Natural killer cell (primary cell): ENCODE measurements around the gene AP5M1. TPM values are rescaled to one million over a fixed set of nuclear protein-coding genes. Genes with fewer than 3 reads are reported as not detected.

Experiments used
- ATAC-seq, 3 donors: fragments of 150-1000 bp in 2 of 3; fragments of 200-7000 bp in 1 of 3; cut with Tn5 transposase; 1 replicate in 1 of 3; 2 replicates in 2 of 3; pipeline ENCODE4 v1.10.0; 2021; ENCODE audit warnings: mild to moderate bottlenecking in 2 of 3, moderate library complexity in 2 of 3
- DNase-seq, 2 donors: peaks; one replicate each; pipeline versions ENCODE4 v3.0.0 to v3.0.0-alpha.2; 2013 to 2021; ENCODE audit warnings: mixed read lengths in 1 of 2
- H3K27ac ChIP-seq: one replicate; pipeline ENCODE4 v1.5.1; 2013; ENCODE audit warnings: mild to moderate bottlenecking, low read length
- H3K27me3 ChIP-seq: one replicate; pipeline ENCODE4 v1.6.1; 2013; ENCODE audit warnings: low read length; ENCODE audit not compliant: control insufficient read depth, insufficient read depth
- H3K36me3 ChIP-seq: one replicate; pipeline ENCODE4 v1.6.1; 2013; ENCODE audit warnings: low read length; ENCODE audit not compliant: control insufficient read depth, insufficient read depth
- H3K4me1 ChIP-seq: one replicate; pipeline ENCODE4 v1.6.1; 2013; ENCODE audit warnings: low read length; ENCODE audit not compliant: control insufficient read depth, insufficient read depth
- H3K4me3 ChIP-seq: one replicate; pipeline ENCODE4 v1.5.1; 2013; ENCODE audit warnings: low read length
- H3K9me3 ChIP-seq: one replicate; pipeline ENCODE4 v1.6.1; 2013; ENCODE audit warnings: low read length; ENCODE audit not compliant: control insufficient read depth, insufficient read depth
- H3K27ac Mint-ChIP-seq, 2 donors: one replicate each; pipeline ENCODE4 v1.8.0; 2022; ENCODE audit warnings: mild to moderate bottlenecking in 2 of 2, mixed read lengths in 2 of 2, moderate library complexity in 1 of 2
- H3K27me3 Mint-ChIP-seq, 2 donors: one replicate each; pipeline ENCODE4 v1.8.0; 2022; ENCODE audit warnings: low read depth in 2 of 2, mixed read lengths in 2 of 2
- H3K36me3 Mint-ChIP-seq: one replicate; pipeline ENCODE4 v1.8.0; 2022; ENCODE audit warnings: mixed read lengths
- H3K4me1 Mint-ChIP-seq, 2 donors: one replicate each; pipeline ENCODE4 v1.8.0; 2022; ENCODE audit warnings: mixed read lengths in 2 of 2
- H3K4me3 Mint-ChIP-seq: one replicate; pipeline ENCODE4 v1.8.0; 2022; ENCODE audit warnings: mild to moderate bottlenecking, moderate library complexity, mixed read lengths
- H3K9me3 Mint-ChIP-seq, 2 donors: one replicate each; pipeline ENCODE4 v1.8.0; 2022; ENCODE audit warnings: mixed read lengths in 2 of 2
- WGBS: methylation state at CpG from one replicate; pipeline ENCODE4 v1.1.7; 2013; ENCODE audit warnings: missing lambda C conversion rate; ENCODE audit not compliant: insufficient coverage; 5-methylcytosine and 5-hydroxymethylcytosine counted together
- intact Hi-C: fragments of 100-400 bp; cut with micrococcal nuclease; formaldehyde crosslinking; loops from one replicate; pipeline ENCODE4 v1.14.2; 2022
- total RNA-seq, 4 donors: library from RNA; stranded (reverse); fragments of 120-200 nt in 1 of 4; gene quantifications; one replicate each; pipeline versions ENCODE4 v1.2.3 to v1.2.4, GENCODE V29; 2013 to 2022
- TF ChIP-seq, protein P1 (sequence below): fragments of 200-600 bp; IDR thresholded peaks from one replicate; pipeline ENCODE4 v1.8.0; 2022; ENCODE audit warnings: antibody characterized with exemption

The AP5M1 gene
- total RNA-seq, 3 donors from 2014 or later (not counting 1 experiment from before 2014, with no cell fraction given), result 46.3 to 64.2 (median 48.8) TPM

DNA sequence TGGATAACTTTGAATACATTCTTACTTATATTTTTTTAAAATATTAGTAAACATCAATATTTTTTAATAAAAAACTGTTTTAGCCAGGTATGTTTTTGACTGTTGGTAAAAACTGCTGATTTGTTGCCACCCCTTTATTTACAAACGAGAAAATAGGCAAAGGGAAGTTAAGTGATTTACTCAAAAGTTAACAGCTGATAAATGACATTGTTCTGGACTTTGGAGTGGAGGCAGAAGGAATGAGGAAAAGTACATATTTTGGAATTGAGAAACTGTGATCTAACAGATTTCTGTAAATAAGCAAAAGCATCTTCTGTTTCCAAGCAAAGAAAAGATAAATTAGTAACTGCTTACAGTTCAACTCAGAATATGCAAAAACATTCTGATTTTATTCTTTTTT is 4.5 kb downstream of the AP5M1 start:
- no peak for DNase-seq
- ATAC-seq, result no peak
- WGBS, result 100% methylated on average over 1 of the region's 1 CpG
- Mint-ChIP-seq H3K36me3 (no peaks in the 10 kb centered on the region), H3K27me3 (no peaks in the 10 kb centered on the region), H3K4me3 (no peak overlapping the region), H3K4me1 (peaks cover 40 to 48% of the 10 kb centered on the region in 2 donors), H3K27ac (no peak overlapping the region), H3K9me3 (no peaks in the 10 kb centered on the region)
- no peak overlapping the region for H3K27ac ChIP-seq
- TF ChIP-seq, protein P1, sequence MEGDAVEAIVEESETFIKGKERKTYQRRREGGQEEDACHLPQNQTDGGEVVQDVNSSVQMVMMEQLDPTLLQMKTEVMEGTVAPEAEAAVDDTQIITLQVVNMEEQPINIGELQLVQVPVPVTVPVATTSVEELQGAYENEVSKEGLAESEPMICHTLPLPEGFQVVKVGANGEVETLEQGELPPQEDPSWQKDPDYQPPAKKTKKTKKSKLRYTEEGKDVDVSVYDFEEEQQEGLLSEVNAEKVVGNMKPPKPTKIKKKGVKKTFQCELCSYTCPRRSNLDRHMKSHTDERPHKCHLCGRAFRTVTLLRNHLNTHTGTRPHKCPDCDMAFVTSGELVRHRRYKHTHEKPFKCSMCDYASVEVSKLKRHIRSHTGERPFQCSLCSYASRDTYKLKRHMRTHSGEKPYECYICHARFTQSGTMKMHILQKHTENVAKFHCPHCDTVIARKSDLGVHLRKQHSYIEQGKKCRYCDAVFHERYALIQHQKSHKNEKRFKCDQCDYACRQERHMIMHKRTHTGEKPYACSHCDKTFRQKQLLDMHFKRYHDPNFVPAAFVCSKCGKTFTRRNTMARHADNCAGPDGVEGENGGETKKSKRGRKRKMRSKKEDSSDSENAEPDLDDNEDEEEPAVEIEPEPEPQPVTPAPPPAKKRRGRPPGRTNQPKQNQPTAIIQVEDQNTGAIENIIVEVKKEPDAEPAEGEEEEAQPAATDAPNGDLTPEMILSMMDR, result no peak
- H3K36me3 ChIP-seq, result peaks cover 22% of the 10 kb centered on the region
- H3K27me3 ChIP-seq, result no peaks in the 10 kb centered on the region
- no peak overlapping the region for H3K4me3 ChIP-seq
- peaks cover 5% of the 10 kb centered on the region for H3K4me1 ChIP-seq
- H3K9me3 ChIP-seq, result no peaks in the 10 kb centered on the region
- intact Hi-C loops, result no loop called here

DNA sequence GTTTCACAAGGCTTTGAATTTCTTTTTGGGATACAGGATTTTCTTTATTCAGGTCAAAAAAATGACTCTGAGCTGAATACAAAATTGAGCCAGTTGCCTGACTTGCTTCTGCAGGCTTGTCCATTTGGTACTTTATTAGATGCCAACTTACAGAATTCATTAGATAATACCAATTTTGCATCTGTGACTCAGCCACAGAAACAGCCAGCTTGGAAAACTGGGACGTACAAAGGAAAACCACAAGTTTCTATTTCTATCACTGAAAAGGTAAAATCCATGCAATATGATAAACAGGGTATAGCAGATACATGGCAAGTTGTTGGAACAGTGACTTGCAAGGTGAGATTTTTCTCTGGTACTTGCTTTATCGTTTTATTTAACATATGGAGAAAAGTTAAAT is 5.8 kb downstream of the AP5M1 start:
- no peak overlapping the region for H3K27ac ChIP-seq
- H3K4me3 Mint-ChIP-seq, result no peak overlapping the region
- peaks cover 5% of the 10 kb centered on the region for H3K4me1 ChIP-seq
- no peaks in the 10 kb centered on the region for H3K36me3 Mint-ChIP-seq
- H3K27ac Mint-ChIP-seq, result no peak overlapping the region
- no peaks in the 10 kb centered on the region for H3K27me3 Mint-ChIP-seq
- WGBS, result 50% methylated on average over 1 of the region's 2 CpGs
- no peaks in the 10 kb centered on the region for H3K27me3 ChIP-seq
- H3K9me3 Mint-ChIP-seq, result no peaks in the 10 kb centered on the region
- no peak for DNase-seq
- H3K36me3 ChIP-seq, result peaks cover 24% of the 10 kb centered on the region
- no peaks in the 10 kb centered on the region for H3K9me3 ChIP-seq
- H3K4me3 ChIP-seq, result no peak overlapping the region
- TF ChIP-seq, protein P1, result no peak
- no peak for ATAC-seq
- H3K4me1 Mint-ChIP-seq, result peaks cover 31 to 48% of the 10 kb centered on the region in 2 donors
- intact Hi-C loops, result no loop called here

DNA sequence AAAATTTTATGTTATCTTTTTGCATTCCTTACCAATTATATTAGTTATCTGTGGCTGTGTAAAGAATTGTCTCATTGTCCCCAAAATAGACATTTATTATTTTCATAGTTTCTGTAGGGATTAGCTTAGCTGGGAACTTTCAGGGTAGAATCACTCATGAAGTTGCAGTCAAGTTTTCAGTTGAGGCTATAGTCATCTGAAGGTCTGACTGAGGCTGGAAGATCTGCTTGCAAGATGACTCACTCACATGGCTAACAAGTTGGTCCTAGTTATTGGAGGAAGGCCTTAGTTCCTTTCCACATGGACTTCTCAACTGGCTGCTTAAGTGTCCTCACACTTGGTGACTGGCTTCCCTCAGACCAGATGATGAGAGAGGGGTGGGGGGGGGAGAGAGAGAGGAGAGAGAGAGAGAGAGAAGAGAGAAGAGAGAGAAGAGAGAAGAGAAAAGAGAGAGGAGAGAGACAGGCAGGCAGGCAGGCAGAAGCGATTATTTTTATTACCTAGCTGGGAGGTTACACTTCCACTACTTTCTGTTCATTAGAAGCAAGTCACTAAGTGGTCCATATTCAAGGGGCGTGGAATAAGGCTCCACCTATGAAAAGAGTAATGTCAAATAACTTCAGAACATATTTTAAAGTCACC is 6.4 kb downstream of the AP5M1 start:
- no peaks in the 10 kb centered on the region for H3K27me3 Mint-ChIP-seq
- H3K4me1 ChIP-seq, result no peaks in the 10 kb centered on the region
- intact Hi-C loops, result no loop called here
- no peaks in the 10 kb centered on the region for H3K27me3 ChIP-seq
- ATAC-seq, result no peak
- H3K27ac Mint-ChIP-seq, result peak overlapping the region in 1 of 2 donors; percentile 53
- DNase-seq, result no peak
- no peak overlapping the region for H3K27ac ChIP-seq
- 100% methylated on average over 2 of the region's 2 CpGs for WGBS
- H3K4me3 Mint-ChIP-seq, result no peak overlapping the region
- no peaks in the 10 kb centered on the region for H3K9me3 Mint-ChIP-seq
- no peaks in the 10 kb centered on the region for H3K36me3 Mint-ChIP-seq
- TF ChIP-seq, protein P1, result no peak
- H3K4me3 ChIP-seq, result no peak overlapping the region
- peaks cover 26% of the 10 kb centered on the region for H3K36me3 ChIP-seq
- peaks cover 25 to 45% of the 10 kb centered on the region in 2 donors for H3K4me1 Mint-ChIP-seq
- H3K9me3 ChIP-seq, result no peaks in the 10 kb centered on the region

DNA sequence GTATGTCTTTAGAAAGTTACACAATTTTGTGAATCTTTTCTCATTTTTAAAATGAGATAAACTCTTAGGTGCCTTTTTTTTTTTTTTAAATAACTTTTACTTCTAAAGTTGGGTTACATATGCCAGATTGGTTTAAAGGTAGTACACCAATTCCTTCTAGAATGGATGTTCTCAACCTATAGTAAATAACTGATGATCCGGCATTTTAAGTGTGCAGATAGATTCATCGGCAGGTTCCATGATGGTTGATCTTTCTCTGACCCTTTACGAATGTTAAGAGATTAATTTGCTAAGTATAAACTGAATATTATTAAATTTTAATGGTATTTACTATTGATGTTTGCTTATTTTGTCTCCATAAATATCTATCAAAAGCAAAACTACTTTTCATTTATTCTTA is 8.3 kb downstream of the AP5M1 start:
- TF ChIP-seq, protein P1, result no peak
- intact Hi-C loops, result no loop called here
- peaks cover 36% of the 10 kb centered on the region for H3K36me3 ChIP-seq
- ATAC-seq, result no peak
- DNase-seq, result no peak
- H3K4me3 ChIP-seq, result no peak overlapping the region
- H3K9me3 Mint-ChIP-seq, result no peaks in the 10 kb centered on the region
- H3K4me1 ChIP-seq, result no peaks in the 10 kb centered on the region
- no peaks in the 10 kb centered on the region for H3K27me3 Mint-ChIP-seq
- 94% methylated on average over 2 of the region's 3 CpGs for WGBS
- no peaks in the 10 kb centered on the region for H3K27me3 ChIP-seq
- no peak overlapping the region for H3K27ac Mint-ChIP-seq
- H3K27ac ChIP-seq, result no peak overlapping the region
- H3K9me3 ChIP-seq, result no peaks in the 10 kb centered on the region
- peaks cover 8% of the 10 kb centered on the region for H3K36me3 Mint-ChIP-seq
- H3K4me1 Mint-ChIP-seq, result peaks cover 6 to 26% of the 10 kb centered on the region in 2 donors
- no peak overlapping the region for H3K4me3 Mint-ChIP-seq
